HL-60/S4 treated with retinoic acid at 250 ng/mL for 4 days and 3 days (cell line): ENCODE results near the gene WRAP73.
"Not testable (repeated sequence)": the region's sequence is repeated elsewhere in the genome, so short reads cannot be mapped to it uniquely, and the experiment has no call there.

ENCODE experiments used
- in situ Hi-C: fragments of 300-500 bp; cut with MboI; formaldehyde crosslinking; loops from 2 replicates; pipeline ENCODE4 v1.7.0; 2022; ENCODE audit warnings: low sequenced_read_pairs

Gene WRAP73

DNA sequence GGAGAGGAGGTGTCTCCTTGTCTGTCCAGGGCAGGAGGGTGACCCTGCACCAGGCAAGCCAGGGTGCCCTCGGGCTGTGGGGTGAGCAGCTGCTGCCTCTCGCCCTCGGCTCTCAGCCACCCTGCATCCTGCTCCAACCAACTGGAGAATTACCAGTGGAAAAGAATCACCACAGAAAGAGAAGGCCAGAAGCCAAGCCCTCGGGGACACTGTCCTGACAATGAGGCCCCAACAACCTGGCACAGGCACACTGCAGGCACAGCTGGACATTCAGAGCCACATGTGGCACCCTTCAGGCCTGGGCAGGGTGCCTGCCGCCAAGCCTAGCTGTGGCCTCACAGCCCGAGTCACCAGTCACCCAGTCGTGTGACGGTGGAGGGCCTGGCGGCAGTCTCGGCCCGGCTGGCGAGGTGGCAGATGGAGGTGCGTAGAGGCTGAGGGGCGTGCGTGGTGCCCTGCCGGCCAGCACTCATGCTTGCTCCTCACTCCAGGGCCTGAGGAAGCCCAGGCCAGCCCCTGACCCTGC, 50.6 kb downstream of the WRAP73 start:
- in situ Hi-C loops, result no loop called here

- in situ Hi-C loops, result no loop called here
These were observed 51.2 kb downstream of the WRAP73 start for GRCh38 chr1:3598522-3599285.

DNA sequence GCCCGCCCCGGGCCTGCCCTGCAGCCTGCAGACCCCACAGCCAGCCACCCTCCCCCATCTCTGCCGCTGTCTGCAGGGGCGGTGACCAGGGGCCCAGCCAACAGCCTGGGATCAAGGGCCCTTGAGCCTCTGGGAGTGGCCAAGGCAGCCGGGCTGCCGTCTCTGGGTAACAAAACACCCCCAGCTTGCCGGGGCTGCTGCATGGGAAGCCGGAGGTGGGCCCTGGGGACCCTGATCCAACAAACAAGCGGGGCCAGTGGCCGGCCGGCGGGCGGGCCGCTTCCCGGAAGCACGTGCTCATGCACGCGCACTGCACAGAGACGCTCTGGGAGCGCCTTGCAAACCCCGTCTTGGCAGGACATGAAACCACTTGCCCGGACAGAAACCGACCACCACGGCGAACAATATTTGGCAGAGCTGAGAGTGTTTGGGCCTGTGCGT, 51.8 kb downstream of the WRAP73 start:
- in situ Hi-C loops, result no loop called here

DNA sequence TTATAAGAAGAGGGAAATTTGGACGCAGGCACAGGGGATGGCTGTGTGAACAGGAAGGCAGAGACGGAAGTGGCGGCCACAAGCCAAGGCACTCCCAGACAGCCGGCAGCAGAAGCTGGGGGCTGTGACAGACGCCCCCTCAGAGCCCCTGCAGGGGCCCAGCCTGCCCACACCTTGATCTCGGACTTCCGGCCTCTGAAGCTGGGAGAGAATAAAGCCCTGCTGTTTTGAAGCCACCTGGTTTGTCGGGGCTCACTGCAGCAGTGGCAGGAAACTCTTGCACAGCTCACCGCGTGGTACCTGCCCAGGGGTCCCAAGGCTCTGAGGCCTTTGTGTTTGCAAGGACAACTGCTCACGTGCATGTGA, 52.3 kb downstream of the WRAP73 start:
- in situ Hi-C loops, result no loop called here

DNA sequence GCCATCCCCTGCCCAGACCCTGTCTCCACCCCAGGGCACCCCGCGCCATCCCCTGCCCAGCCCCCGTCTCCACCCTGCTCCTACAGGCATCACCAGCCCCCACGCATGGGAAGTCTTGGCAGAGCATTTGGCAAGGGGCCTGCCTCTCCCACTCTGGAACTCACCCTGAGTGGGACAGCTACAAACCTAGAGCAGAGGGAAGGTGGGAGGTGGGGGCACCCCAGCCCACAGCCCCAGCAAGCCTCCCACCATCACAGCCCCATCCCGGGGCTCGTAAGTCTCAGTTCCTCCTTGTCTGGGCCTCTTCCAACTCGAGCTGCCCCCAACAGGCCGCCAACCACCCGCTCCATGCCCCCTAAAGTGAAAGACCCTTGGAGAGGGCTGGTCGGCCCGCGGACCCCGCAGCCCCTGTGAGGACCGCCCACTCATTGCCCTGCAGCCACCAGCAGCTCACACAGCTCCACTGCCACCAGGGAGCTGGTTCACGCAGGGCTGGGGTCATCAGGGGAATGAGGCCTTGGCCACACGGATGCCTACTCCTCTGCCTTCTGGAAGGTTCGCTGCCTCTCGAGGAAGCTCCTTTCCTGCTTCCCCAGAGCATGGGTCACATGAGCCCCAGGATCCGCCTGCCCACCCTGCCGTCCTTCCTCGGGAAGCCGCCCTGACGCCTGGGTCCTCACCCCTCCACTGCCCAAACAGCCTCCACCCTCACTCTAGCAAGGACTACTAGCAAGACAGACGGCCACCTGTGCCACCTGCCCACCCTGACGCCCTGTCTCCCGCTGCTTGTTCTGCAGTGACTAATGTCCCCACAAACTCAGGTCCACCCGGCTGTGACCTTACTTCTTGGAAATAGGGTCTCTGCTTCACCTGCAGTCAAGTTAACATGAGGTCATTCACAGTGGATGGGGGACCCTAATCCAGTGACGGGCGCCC, 53.0 kb downstream of the WRAP73 start:
- in situ Hi-C loops, result no loop called here

- in situ Hi-C loops, result no loop called here
These were observed 54.0 kb downstream of the WRAP73 start for GRCh38 chr1:3595949-3596348.

- in situ Hi-C loops, result no loop called here
These were observed 55.1 kb downstream of the WRAP73 start for GRCh38 chr1:3594706-3595377.

DNA sequence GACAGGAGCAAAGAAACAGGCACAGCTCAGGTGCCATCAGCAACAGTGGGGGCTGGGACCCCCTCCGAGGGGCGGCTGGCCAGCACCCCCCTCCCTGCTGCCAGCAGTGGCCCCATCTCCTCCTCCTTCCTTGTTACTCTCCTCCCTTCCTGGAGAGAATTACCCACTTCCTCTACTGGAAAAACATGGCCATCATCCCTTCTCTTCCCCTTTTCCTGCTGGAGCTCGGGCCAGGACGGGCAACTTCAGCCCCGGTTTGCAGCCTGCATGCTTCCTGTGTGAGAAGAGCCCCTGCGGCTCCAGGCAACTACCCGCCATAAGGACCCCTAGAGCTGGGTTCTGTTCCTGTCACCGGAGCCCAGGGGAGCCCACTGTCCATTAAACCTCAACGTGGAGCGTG, 56.2 kb downstream of the WRAP73 start:
- in situ Hi-C loops, result no loop called here

- in situ Hi-C loops, result no loop called here
These were observed 56.6 kb downstream of the WRAP73 start for GRCh38 chr1:3593334-3593733.

DNA sequence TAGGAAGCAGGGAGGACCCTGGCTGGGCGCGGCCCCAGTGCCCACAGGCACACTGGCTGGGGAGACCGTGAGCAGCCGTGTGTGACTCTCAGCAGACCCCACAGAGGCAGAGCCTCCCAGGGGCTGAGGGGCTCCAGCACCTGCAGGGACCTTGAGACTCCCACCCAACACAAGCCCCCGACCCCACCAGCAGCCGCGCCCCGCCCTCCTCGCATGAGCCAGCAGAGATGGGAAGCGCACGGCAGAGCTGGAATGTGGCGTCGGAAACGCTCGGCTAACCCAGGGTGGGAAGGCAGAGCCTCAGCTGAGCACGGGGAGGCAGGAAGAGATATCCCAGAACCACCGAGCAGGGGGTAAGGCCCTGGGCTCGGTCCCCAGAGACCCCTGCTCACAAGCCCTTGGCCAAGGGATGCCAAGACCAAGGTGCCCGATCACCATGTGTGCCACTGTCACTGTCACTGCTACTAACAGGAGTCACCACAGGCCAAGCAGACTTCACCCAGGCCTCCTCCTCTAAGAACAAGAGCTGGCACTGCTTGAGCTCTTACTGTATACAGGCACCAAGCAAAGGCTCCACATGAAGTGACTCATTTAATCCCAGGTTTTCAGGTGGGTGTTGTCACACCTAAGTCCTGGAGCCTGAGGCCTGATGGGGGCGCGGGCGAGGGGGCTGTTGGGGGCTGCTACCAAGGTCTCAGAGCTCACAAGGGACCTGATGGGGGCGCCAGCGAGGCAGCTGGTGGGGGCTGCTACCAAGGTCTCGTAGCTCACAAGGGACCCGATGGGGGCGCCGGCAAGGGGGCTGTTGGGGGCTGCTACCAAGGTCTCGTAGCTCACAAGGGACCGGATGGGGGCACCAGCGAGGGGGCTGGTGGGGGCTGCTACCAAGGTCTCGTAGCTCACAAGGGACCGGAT, 58.7 kb downstream of the WRAP73 start:
- in situ Hi-C loops, result no loop called here

- in situ Hi-C loops, result no loop called here
These were observed 59.7 kb downstream of the WRAP73 start for GRCh38 chr1:3590139-3590763.

DNA sequence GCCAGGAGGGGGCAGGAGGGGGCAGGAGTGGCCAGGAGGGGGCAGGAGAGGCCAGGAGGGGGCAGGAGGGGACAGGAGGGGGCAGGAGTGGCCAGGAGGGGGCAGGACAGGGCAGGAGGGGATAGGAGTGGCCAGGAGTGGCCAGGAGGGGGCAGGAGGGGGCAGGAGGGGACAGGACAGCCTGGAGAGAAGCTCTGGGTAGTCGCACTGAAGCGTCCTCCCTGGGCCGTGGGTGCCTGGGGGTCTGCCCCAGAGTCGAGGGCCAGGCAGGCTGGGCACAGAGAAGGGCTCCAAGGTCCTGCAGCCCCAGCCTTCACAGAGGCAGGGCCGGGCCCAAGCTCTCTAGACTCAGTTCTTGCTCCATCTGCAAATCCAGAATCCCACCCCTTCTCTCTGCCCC, 61.5 kb downstream of the WRAP73 start:
- in situ Hi-C loops, result no loop called here

DNA sequence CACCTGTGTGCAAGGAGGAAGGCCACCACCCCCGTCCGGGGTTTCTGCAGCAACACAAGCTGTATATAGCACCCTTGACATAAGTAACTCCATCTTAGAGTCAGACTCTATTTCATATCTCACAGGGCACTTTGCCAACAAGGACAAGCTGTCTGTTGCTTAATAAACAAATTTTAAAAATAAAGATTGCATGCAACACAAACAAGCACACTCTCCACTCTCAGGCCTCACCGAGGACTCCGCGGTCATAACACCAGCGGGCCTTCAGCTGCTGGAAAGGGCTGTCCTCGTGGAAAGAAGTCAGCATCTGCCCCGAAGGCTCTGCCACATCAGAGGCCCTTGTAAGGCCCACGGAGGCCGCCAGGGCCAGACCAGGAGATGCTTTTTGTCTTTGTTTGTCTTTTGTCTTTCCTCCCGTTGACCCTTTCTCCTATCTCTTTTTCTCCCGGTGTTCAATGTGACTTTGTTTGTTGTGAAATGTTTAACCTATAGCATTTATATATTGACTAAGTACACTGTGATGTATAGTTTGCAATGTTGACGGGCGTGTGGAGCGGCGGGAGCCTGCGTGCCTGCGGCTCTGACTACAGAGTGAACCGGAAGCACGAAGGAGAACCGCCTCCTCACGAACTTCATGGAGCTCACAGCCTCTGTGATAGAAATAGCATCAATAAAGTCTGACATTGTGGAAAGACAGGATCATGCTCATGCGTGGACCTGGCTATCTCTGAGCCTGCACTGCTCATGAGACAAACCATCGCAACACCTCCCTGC, 62.7 kb downstream of the WRAP73 start:
- in situ Hi-C loops, result no loop called here

- in situ Hi-C loops, result no loop called here
These were observed 63.8 kb downstream of the WRAP73 start for GRCh38 chr1:3585940-3586568.

GRCh38 chr1:3585353-3585868, 64.5 kb downstream of the WRAP73 start:
- in situ Hi-C loops, result not testable (repeated sequence)

- in situ Hi-C loops, result no loop called here
These were observed 65.0 kb downstream of the WRAP73 start for GRCh38 chr1:3584915-3585314.

DNA sequence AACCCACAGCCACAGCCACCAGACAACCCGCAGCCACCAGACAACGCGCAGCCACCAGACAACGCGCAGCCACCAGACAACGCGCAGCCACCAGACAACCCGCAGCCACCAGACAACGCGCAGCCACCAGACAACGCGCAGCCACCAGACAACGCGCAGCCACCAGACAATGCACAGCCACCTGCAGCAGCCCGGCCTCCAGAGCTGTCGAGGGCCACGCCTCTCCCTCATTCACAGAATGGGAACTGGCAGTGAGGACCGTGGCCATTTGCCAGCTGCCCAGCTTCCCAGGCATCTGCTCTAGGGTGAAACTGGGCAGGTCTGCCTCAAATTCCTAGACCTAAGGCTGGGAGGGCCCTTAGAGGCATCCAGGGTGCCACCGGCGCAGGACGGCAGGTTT, 66.2 kb downstream of the WRAP73 start:
- in situ Hi-C loops, result not testable (repeated sequence)

GRCh38 chr1:3581296-3582036, 68.4 kb downstream of the WRAP73 start:
- in situ Hi-C loops, result no loop called here
